ENCODE data around the gene CD6.

The CD6 gene

GRCh38 chr11:61012737-61013215 lies 41.3 kb downstream of the CD6 start:
- TF ChIP-seq, protein P1, sequence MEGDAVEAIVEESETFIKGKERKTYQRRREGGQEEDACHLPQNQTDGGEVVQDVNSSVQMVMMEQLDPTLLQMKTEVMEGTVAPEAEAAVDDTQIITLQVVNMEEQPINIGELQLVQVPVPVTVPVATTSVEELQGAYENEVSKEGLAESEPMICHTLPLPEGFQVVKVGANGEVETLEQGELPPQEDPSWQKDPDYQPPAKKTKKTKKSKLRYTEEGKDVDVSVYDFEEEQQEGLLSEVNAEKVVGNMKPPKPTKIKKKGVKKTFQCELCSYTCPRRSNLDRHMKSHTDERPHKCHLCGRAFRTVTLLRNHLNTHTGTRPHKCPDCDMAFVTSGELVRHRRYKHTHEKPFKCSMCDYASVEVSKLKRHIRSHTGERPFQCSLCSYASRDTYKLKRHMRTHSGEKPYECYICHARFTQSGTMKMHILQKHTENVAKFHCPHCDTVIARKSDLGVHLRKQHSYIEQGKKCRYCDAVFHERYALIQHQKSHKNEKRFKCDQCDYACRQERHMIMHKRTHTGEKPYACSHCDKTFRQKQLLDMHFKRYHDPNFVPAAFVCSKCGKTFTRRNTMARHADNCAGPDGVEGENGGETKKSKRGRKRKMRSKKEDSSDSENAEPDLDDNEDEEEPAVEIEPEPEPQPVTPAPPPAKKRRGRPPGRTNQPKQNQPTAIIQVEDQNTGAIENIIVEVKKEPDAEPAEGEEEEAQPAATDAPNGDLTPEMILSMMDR (IDR thresholded peaks at IDR 0.05; ENCODE audit: borderline replicate concordance, insufficient read depth, low read depth, low read length): no peak
- no peak overlapping the region for H3K4me3 ChIP-seq (ENCODE audit: low read depth, low read length)

DNA sequence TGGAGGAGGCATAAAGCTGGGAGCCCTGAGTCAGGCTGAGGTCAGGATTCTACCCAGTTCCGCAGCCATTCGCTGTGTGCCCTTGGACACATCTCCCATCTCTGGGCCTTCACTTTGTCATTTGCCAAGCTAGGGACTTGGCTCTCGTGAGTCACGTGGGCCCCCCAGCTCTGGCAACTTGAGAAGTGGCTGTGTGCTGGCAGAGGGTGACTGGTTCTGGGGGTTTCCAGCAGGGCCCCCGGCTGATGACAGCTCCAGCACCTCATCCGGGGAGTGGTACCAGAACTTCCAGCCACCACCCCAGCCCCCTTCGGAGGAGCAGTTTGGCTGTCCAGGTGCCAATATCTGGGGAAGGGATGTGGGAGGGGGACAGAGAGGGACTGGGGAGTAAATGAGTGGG lies 46.6 kb downstream of the CD6 start:
- H3K4me3 ChIP-seq (ENCODE audit: low read depth, low read length): no peak overlapping the region
- TF ChIP-seq, protein P1 (IDR thresholded peaks at IDR 0.05; ENCODE audit: borderline replicate concordance, insufficient read depth, low read depth, low read length): no peak

DNA sequence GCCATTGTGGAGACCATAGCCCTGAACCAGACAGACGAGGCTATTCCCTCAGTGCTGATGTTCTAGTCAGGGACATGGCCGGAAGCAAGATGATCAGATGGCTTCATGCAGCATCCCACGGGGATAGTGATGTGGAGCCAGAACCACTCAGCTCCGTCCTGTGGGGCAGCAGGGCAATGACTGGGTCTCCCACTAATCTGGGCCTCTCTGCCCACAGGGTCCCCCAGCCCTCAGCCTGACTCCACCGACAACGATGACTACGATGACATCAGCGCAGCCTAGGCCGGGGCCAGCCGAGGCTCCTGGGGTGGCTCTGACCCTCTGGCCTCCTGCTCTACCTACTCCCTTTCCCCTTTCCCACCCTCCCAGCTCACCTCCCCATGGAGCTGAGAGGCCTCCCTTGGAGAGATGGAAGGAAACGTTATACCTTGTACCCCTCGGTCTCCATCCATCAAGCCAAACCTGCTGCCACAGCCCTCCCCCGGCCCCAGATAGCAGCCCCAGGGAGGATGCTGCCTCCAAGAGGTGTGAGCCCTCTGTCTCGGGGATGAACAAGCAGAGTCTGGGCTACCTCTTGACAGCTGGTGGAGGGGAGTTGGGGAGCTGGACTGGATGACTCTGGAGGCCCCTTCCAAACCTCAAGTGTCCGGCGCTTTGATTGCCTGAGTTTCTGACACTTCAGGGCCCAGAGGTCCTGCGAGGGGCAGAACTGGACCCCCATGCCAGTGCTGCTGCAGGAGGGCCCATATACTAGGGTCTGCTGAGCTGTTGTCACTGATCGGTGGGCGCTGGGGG lies 47.8 kb downstream of the CD6 start:
- TF ChIP-seq, protein P1 (IDR thresholded peaks at IDR 0.05; ENCODE audit: borderline replicate concordance, insufficient read depth, low read depth, low read length): no peak
- H3K4me3 ChIP-seq (ENCODE audit: low read depth, low read length): no peak overlapping the region

DNA sequence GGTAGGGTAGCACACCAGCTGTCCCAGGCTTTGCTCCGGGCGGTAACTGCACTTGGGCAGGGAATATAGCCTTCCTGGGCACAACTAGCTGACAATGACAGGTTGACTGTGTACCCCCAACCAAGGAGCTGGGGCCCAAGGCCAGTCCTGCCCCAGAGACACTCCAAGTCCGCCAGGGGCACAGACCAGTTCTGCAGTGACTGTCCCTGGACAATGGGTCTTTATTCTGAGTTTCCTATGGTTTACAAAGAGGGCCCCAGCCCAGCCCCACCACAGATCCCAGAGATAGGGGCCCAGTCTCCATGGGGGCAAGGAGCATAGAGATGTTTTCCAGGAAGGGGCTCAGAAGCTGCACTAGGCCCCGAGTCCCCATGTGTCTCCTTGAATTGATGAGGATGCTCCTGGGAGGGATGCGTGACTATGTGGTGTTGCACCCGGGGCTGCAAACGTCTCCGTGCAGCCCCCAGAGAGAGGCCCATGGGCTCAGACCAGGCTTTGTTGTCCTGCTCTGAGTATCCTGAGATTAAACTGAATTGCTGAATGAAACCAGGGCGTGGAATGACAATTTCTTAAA lies 48.4 kb downstream of the CD6 start:
- H3K4me3 ChIP-seq (ENCODE audit: low read depth, low read length): no peak overlapping the region
- TF ChIP-seq, protein P1 (IDR thresholded peaks at IDR 0.05; ENCODE audit: borderline replicate concordance, insufficient read depth, low read depth, low read length): no peak

DNA sequence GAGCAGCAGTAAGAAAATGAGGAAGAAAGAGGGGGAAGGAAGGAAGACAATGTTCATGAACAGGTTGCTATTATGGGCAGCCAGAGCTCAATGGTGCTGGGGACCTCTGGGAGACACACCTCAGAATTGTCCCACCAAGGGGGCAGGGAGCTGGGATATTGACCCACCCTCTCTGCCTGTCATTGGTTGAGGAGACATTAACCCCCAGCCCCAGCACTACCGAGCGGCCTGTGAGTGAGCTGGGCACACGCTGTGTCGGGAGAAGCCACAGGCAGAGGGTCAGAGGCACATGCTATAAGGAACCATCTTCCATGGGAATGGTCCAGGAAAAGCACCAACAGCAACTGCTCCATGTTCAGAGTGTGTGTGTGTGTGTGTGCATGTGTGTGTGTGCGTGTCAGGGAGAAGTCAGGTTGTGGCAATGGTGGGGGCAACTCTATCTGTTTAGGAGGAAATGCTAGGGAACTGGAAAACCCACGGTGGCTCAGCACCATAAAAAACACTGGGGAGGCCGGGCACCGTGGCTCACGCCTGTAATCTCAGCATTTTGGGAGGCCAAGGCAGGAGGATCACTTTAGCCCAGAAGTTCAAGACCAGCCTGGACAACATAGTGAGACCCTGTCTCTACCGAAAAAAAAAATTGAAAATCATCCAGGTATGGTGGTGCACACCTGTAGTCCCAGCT lies 49.2 kb downstream of the CD6 start:
- TF ChIP-seq, protein P1 (IDR thresholded peaks at IDR 0.05; ENCODE audit: borderline replicate concordance, insufficient read depth, low read depth, low read length): no peak
- H3K4me3 ChIP-seq (ENCODE audit: low read depth, low read length): no peak overlapping the region

DNA sequence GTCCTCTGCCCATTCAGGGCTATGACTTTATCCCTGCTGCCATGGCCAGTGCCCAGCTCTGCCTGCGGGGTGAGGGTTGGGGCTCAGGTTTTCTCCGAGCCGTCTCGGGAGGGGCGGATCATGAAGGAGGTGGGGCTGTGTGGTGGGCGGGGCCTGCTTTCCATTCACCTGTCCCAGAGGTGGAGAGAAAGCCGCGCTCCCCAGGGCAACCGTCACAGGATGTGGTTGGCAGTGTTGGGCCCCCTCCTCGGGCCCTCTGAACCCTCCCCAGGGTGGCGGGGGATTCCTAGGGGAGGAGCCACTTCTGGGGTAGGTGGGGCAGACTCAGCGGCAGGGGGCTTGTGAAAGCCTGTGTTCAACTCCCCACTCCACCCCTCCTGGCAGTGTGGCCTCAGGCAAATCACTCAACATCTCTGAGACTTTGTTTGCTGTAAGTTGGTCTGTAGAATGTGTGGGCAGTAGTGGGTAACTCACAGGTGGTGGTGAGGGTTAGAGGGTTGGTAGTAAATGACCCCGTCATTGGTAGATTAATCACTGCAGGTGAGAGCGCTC lies 50.3 kb downstream of the CD6 start:
- H3K4me3 ChIP-seq (ENCODE audit: low read depth, low read length): no peak overlapping the region
- TF ChIP-seq, protein P1 (IDR thresholded peaks at IDR 0.05; ENCODE audit: borderline replicate concordance, insufficient read depth, low read depth, low read length): no peak

Data from GM12875 (cell line).